HepG2 (cell line): ENCODE results near the gene ABCC8. TPM values are rescaled to one million over a fixed set of nuclear protein-coding genes. Genes with fewer than 3 reads are reported as not detected.

ENCODE experiments used
- AKAP8 ChIP-seq: sonication (generic); formaldehyde crosslinking; IDR thresholded peaks from 2 replicates; pipeline ENCODE4 v1.5.1; 2020; ENCODE audit warnings: mild to moderate bottlenecking, missing genetic modification reagents
- AKNA ChIP-seq: sonication (generic); formaldehyde crosslinking; IDR thresholded peaks from 2 replicates; pipeline ENCODE4 v1.4.0; 2020; ENCODE audit warnings: missing genetic modification reagents, borderline replicate concordance
- CENPX ChIP-seq: sonication (generic); formaldehyde crosslinking; IDR thresholded peaks from 2 replicates; pipeline ENCODE4 v1.9.0; 2021; ENCODE audit warnings: mild to moderate bottlenecking, missing genetic modification reagents, moderate library complexity
- GATAD1 ChIP-seq: IDR thresholded peaks from 2 replicates; pipeline ENCODE4 v1.6.1; 2016; ENCODE audit warnings: missing genetic modification reagents, missing compliant biosample characterization
- GRHL1 ChIP-seq: sonication (generic); formaldehyde crosslinking; conservative IDR thresholded peaks from 2 replicates; pipeline ENCODE4 v1.8.0; 2022; ENCODE audit warnings: missing genetic modification reagents
- GTF2F1 ChIP-seq: fragments of 150-350 bp; IDR thresholded peaks from 2 replicates; pipeline ENCODE4 v1.6.1; 2014; ENCODE audit warnings: low read length
- GZF1 ChIP-seq: sonication (generic); formaldehyde crosslinking; IDR thresholded peaks from 2 replicates; pipeline ENCODE4 v1.5.1; 2020; ENCODE audit warnings: mild to moderate bottlenecking, missing genetic modification reagents
- HDAC2 ChIP-seq: sonication (generic); formaldehyde crosslinking; IDR thresholded peaks from 2 replicates; pipeline ENCODE4 v1.4.0; 2020; ENCODE audit warnings: missing genetic modification reagents
- KDM5B ChIP-seq: sonication (generic); formaldehyde crosslinking; IDR thresholded peaks from 2 replicates; pipeline ENCODE4 v1.4.0; 2020; ENCODE audit warnings: missing genetic modification reagents, mild to moderate bottlenecking, borderline replicate concordance
- KLF11 ChIP-seq: IDR thresholded peaks from 2 replicates; pipeline ENCODE4 v1.6.1; 2016; ENCODE audit warnings: missing compliant biosample characterization
- RAD21 ChIP-seq: fragments of 450-650 bp; formaldehyde crosslinking; IDR thresholded peaks from 2 replicates; pipeline ENCODE4 v1.5.0; 2020; ENCODE audit warnings: mild to moderate bottlenecking
- RARG ChIP-seq: sonication (generic); formaldehyde crosslinking; IDR thresholded peaks from 2 replicates; pipeline ENCODE4 v1.4.0; 2020; ENCODE audit warnings: low read depth, mild to moderate bottlenecking, missing genetic modification reagents
- TCF7 ChIP-seq: sonication (generic); IDR thresholded peaks from 2 replicates; pipeline ENCODE4 v1.6.1; 2016; ENCODE audit warnings: antibody characterized with exemption, low read depth
- TFAP4 ChIP-seq: sonication (generic); IDR thresholded peaks from 2 replicates; pipeline ENCODE4 v1.6.1; 2016; ENCODE audit warnings: low read depth, borderline replicate concordance
- THAP7 ChIP-seq: sonication (generic); formaldehyde crosslinking; IDR thresholded peaks from 2 replicates; pipeline ENCODE4 v1.8.1; 2023; ENCODE audit warnings: mild to moderate bottlenecking, missing genetic modification reagents
- TIGD3 ChIP-seq: sonication (generic); formaldehyde crosslinking; IDR thresholded peaks from 2 replicates; pipeline ENCODE4 v1.5.1; 2020; ENCODE audit warnings: mild to moderate bottlenecking, missing genetic modification reagents, borderline replicate concordance
- ZNF121 ChIP-seq: sonication (generic); formaldehyde crosslinking; IDR thresholded peaks from 2 replicates; pipeline ENCODE4 v1.5.0; 2020; ENCODE audit warnings: mild to moderate bottlenecking, missing genetic modification reagents
- ZNF235 ChIP-seq: sonication (generic); formaldehyde crosslinking; IDR thresholded peaks from 2 replicates; pipeline ENCODE4 v1.8.1; 2023; ENCODE audit warnings: mild to moderate bottlenecking, missing genetic modification reagents, borderline replicate concordance
- ZNF468 ChIP-seq: sonication (generic); formaldehyde crosslinking; IDR thresholded peaks from 2 replicates; pipeline ENCODE4 v1.8.0; 2022; ENCODE audit warnings: mild to moderate bottlenecking, moderate library complexity, missing genetic modification reagents
- ZNF557 ChIP-seq: sonication (generic); formaldehyde crosslinking; IDR thresholded peaks from 2 replicates; pipeline ENCODE4 v1.4.0; 2020; ENCODE audit warnings: missing genetic modification reagents
- ZNF629 ChIP-seq: sonication (generic); formaldehyde crosslinking; conservative IDR thresholded peaks from 2 replicates; pipeline ENCODE4 v1.5.0; 2020; ENCODE audit warnings: missing genetic modification reagents
- ZSCAN9 ChIP-seq: IDR thresholded peaks from 2 replicates; pipeline ENCODE4 v1.6.1; 2016; ENCODE audit warnings: borderline replicate concordance
- polyA plus RNA-seq, 8 experiments: library from polyadenylated mRNA; depleted of rRNA in 3 of 8; stranded (reverse) in 7 of 8; unstranded in 1 of 8; fragments of >200 nt; fragmentation: Illumina TruSeq in 4 of 8; extraction: Trizol in 4 of 8; gene quantifications; 2 replicates each; pipeline versions ENCODE4 v1.2.1 to v1.2.3, GENCODE V29; 2011 to 2016; ENCODE audit warnings: low read depth in 4 of 8, missing spikeins in 1 of 8, mixed read lengths in 1 of 8; ENCODE audit not compliant: insufficient read depth in 1 of 8
- total RNA-seq, 5 experiments: library from RNA; depleted of rRNA; stranded (reverse); fragments of >200 nt; fragmentation: Illumina TruSeq; extraction: Trizol; gene quantifications; 2 replicates each; pipeline ENCODE4 v1.2.3, GENCODE V29; 2016; ENCODE audit warnings: low read depth in 1 of 5

The ABCC8 gene
- total and polyA plus RNA-seq, 2 of the 13 experiments (the other 11 are each of a cell fraction or from before 2014, with no cell fraction given): not detected

- TF ChIP-seq TFAP4: no peak
- no peak for TF ChIP-seq ZSCAN9
- no peak for TF ChIP-seq AKNA (CRISPR knock-in tag)
- TF ChIP-seq TCF7: no peak
- TF ChIP-seq RAD21: no peak
- no peak for TF ChIP-seq CENPX (CRISPR knock-in tag)
- TF ChIP-seq GATAD1 (CRISPR knock-in tag): no peak
- TF ChIP-seq GTF2F1: no peak
- TF ChIP-seq TIGD3 (CRISPR knock-in tag): no peak
- TF ChIP-seq ZNF468 (CRISPR knock-in tag): no peak
- TF ChIP-seq ZNF235: no peak
- TF ChIP-seq RARG (CRISPR knock-in tag): no peak
- no peak for TF ChIP-seq AKAP8
- no peak for TF ChIP-seq ZNF629 (CRISPR knock-in tag)
- no peak for TF ChIP-seq ZNF121 (CRISPR knock-in tag)
- no peak for TF ChIP-seq KLF11 (CRISPR knock-in tag)
- TF ChIP-seq KDM5B (CRISPR knock-in tag): no peak
- TF ChIP-seq ZNF557 (CRISPR knock-in tag): no peak
- TF ChIP-seq HDAC2 (CRISPR knock-in tag): no peak
- TF ChIP-seq GRHL1 (CRISPR knock-in tag): no peak
- no peak for TF ChIP-seq THAP7
- no peak for TF ChIP-seq GZF1
Observed at GRCh38 chr11:17389211-17389956, 87.3 kb downstream of the ABCC8 start (continued).
